DOHH2 (cell line): ENCODE results near the gene METTL25.

Experiments
- H3F3A ChIP-seq: fragments of 200-600 bp; sonication (generic), shearing (Covaris generic); 2 replicates; pipeline ENCODE4 v1.6.0; 2016; ENCODE audit warnings: antibody characterized with exemption, mild to moderate bottlenecking; ENCODE audit not compliant: control insufficient read depth, insufficient read depth
- H3K27ac ChIP-seq: fragments of 200-600 bp; sonication (generic); 2 replicates; pipeline ENCODE4 v1.5.1; 2014; ENCODE audit warnings: low read depth, mild to moderate bottlenecking, low read length, moderate library complexity
- H3K27me3 ChIP-seq: fragments of 200-600 bp; sonication (generic); 2 replicates; pipeline ENCODE4 v1.6.1; 2014; ENCODE audit warnings: mild to moderate bottlenecking, low read length, mixed read lengths; ENCODE audit not compliant: control insufficient read depth
- H3K36me3 ChIP-seq: fragments of 200-600 bp; sonication (generic); 2 replicates; pipeline ENCODE4 v1.6.1; 2014; ENCODE audit warnings: mild to moderate bottlenecking, low read length, moderate library complexity, mixed read lengths; ENCODE audit not compliant: control insufficient read depth
- H3K4me1 ChIP-seq: fragments of 200-600 bp; sonication (generic); 2 replicates; pipeline ENCODE4 v1.6.1; 2014; ENCODE audit warnings: mild to moderate bottlenecking, low read length, mixed read lengths; ENCODE audit not compliant: control insufficient read depth
- H3K4me2 ChIP-seq: fragments of 200-600 bp; sonication (generic); 2 replicates; pipeline ENCODE4 v1.6.0; 2014; ENCODE audit warnings: mild to moderate bottlenecking, low read length, moderate library complexity
- H3K4me3 ChIP-seq: fragments of 200-600 bp; sonication (generic); 2 replicates; pipeline ENCODE4 v1.5.1; 2014; ENCODE audit warnings: mild to moderate bottlenecking, low read length, mixed read lengths
- H3K79me2 ChIP-seq: fragments of 200-600 bp; sonication (generic); 2 replicates; pipeline ENCODE4 v1.6.1; 2014; ENCODE audit warnings: mild to moderate bottlenecking, low read length, mixed read lengths; ENCODE audit not compliant: control insufficient read depth
- H3K9me2 ChIP-seq: fragments of 200-600 bp; sonication (generic); replicated peaks from 2 replicates; pipeline ENCODE4 v1.6.1; 2014; ENCODE audit warnings: mild to moderate bottlenecking, low read length, mixed read lengths; ENCODE audit not compliant: control insufficient read depth
- H3K9me3 ChIP-seq: fragments of 200-600 bp; sonication (generic); 2 replicates; pipeline ENCODE4 v1.6.1; 2014; ENCODE audit warnings: antibody characterized with exemption, low read length, mixed read lengths; ENCODE audit not compliant: control insufficient read depth, insufficient read depth
- H4K20me1 ChIP-seq: fragments of 200-600 bp; sonication (generic); 2 replicates; pipeline ENCODE4 v1.6.0; 2014; ENCODE audit warnings: low read depth, mild to moderate bottlenecking, antibody characterized with exemption, low read length, moderate library complexity; ENCODE audit not compliant: control insufficient read depth, insufficient read depth
- EZH2phosphoT487 ChIP-seq: fragments of 200-600 bp; sonication (generic); IDR thresholded peaks from 2 replicates; pipeline ENCODE4 v1.6.1; 2017; ENCODE audit warnings: borderline replicate concordance, mild to moderate bottlenecking, antibody characterized with exemption, low read length, moderate library complexity, mixed read lengths
- TF ChIP-seq, protein P1 (sequence below): fragments of 200-600 bp; sonication (generic); IDR thresholded peaks from one replicate; pipeline ENCODE4 v1.5.1; 2014; ENCODE audit warnings: antibody characterized with exemption, mild to moderate bottlenecking, low read depth, low read length; ENCODE audit not compliant: poor library complexity, severe bottlenecking

The METTL25 gene

DNA sequence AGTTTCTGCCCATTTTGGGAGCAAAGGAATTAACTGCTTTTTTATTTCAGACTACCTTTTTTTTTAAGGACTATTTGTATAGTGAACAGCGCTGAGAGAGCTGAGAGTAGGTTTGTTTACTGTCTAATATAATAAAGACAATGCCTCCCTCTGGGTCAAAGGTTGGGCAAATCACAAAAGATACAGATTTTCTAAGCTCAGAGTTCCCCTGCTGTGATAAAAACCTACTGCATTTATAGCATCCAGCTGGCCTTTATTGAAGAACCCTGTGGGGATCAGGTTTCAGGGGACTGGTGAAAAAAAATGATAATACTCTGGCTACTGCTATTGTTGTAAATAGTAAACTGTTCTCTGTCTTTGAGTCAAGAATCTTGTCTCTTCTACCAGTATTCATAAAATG is 28.8 kb upstream of the METTL25 start:
- no peaks in the 10 kb centered on the region for H3K36me3 ChIP-seq
- peaks cover 13% of the 10 kb centered on the region; the same call in 1 of the 2 replicates for H3K27me3 ChIP-seq
- H3F3A ChIP-seq: no peaks in the 10 kb centered on the region
- H3K79me2 ChIP-seq: no peaks in the 10 kb centered on the region
- no peaks in the 10 kb centered on the region for H4K20me1 ChIP-seq
- H3K4me2 ChIP-seq: no peak overlapping the region
- H3K9me2 ChIP-seq: no peaks in the 10 kb centered on the region
- H3K4me3 ChIP-seq: no peak overlapping the region
- TF ChIP-seq, protein P1, sequence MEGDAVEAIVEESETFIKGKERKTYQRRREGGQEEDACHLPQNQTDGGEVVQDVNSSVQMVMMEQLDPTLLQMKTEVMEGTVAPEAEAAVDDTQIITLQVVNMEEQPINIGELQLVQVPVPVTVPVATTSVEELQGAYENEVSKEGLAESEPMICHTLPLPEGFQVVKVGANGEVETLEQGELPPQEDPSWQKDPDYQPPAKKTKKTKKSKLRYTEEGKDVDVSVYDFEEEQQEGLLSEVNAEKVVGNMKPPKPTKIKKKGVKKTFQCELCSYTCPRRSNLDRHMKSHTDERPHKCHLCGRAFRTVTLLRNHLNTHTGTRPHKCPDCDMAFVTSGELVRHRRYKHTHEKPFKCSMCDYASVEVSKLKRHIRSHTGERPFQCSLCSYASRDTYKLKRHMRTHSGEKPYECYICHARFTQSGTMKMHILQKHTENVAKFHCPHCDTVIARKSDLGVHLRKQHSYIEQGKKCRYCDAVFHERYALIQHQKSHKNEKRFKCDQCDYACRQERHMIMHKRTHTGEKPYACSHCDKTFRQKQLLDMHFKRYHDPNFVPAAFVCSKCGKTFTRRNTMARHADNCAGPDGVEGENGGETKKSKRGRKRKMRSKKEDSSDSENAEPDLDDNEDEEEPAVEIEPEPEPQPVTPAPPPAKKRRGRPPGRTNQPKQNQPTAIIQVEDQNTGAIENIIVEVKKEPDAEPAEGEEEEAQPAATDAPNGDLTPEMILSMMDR: no peak
- no peak for TF ChIP-seq EZH2phosphoT487
- no peaks in the 10 kb centered on the region for H3K4me1 ChIP-seq
- H3K9me3 ChIP-seq: no peaks in the 10 kb centered on the region
- H3K27ac ChIP-seq: no peak overlapping the region

DNA sequence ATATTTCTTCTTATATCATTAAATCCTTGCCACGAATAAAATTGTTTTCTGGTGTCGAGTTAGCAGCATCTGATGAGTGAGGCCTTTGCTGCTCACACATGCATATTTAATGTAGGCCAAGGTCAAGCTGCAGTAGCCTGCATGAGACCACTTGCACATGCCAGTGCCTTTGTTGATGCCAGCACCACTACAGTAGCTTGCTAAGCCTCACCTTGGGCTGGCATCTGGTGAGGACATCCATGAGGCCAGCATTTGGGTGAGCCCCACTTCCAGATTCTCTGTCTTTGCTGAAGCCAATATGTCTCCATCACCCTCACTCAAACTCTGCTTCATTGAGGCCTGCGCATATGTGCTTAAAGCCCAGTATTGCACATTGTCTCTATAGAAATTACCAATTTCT is 8.2 kb upstream of the METTL25 start:
- TF ChIP-seq EZH2phosphoT487: no peak
- TF ChIP-seq, protein P1: no peak
- Histone ChIP-seq H3K9me3 (no peaks in the 10 kb centered on the region), H4K20me1 (no peaks in the 10 kb centered on the region), H3K27me3 (no peaks in the 10 kb centered on the region), H3K9me2 (no peaks in the 10 kb centered on the region), H3K4me3 (no peak overlapping the region), H3K27ac (no peak overlapping the region), H3K79me2 (peaks cover 2% of the 10 kb centered on the region), H3K36me3 (peaks cover 36% of the 10 kb centered on the region), H3F3A (no peaks in the 10 kb centered on the region), H3K4me2 (no peak overlapping the region), H3K4me1 (no peaks in the 10 kb centered on the region)

DNA sequence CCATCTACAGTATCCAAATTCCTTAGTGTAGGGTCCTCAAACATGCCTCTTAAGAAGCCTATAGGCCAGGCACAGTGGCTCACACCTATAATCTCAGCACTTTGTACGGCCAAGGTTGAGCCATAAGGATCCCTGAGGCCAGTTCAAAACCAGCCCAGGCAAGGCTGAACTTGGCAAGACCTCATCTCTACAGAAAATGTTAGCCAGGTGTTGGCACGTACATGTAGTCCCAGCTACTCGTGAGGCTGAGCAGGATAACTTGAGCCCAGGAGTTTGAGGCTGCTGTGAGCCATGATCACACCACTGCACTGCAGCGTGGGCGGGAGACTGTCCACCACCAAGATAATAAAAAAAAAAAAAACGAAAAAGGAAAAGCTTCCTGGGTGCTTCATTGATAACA is 6.9 kb upstream of the METTL25 start:
- Histone ChIP-seq H3K4me1 (peaks cover 5% of the 10 kb centered on the region), H3K36me3 (peaks cover 48% of the 10 kb centered on the region), H4K20me1 (no peaks in the 10 kb centered on the region), H3K79me2 (peaks cover 14% of the 10 kb centered on the region), H3K27me3 (no peaks in the 10 kb centered on the region), H3K4me2 (no peak overlapping the region), H3K27ac (no peak overlapping the region), H3K4me3 (no peak overlapping the region), H3F3A (no peaks in the 10 kb centered on the region), H3K9me2 (no peaks in the 10 kb centered on the region), H3K9me3 (no peaks in the 10 kb centered on the region)
- TF ChIP-seq, protein P1: no peak
- no peak for TF ChIP-seq EZH2phosphoT487

DNA sequence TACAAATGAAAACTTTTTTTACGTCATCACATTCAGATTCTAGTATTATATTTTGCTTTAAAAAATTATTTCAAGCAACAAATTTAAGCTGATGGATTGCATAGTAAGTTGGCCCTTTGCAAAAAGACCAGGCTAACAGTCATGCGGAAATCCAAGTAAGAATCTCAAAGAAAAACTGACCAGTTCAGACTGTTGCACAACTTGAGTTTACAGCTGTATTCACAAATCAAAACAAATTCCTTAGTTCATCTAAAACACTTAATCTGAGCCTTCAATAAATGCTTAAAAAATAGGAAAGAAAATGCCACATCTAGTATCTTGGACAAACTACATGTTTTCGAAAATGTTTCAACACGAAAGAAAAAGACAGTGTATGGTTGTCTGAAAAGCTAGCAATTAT is 989 bp upstream of the METTL25 start:
- H3K4me2 ChIP-seq: peak overlapping the region; percentile 69
- H3K79me2 ChIP-seq: peaks cover 42% of the 10 kb centered on the region
- peaks cover 53% of the 10 kb centered on the region for H3K36me3 ChIP-seq
- H3K4me3 ChIP-seq: peak overlapping the region; percentile 96
- H3K27ac ChIP-seq: no peak overlapping the region
- no peaks in the 10 kb centered on the region; the same call in 1 of the 2 replicates for H3F3A ChIP-seq
- no peaks in the 10 kb centered on the region for H3K9me3 ChIP-seq
- no peaks in the 10 kb centered on the region for H3K27me3 ChIP-seq
- TF ChIP-seq EZH2phosphoT487: no peak
- TF ChIP-seq, protein P1: no peak
- H3K9me2 ChIP-seq: no peaks in the 10 kb centered on the region
- peaks cover 25% of the 10 kb centered on the region for H3K4me1 ChIP-seq
- no peaks in the 10 kb centered on the region for H4K20me1 ChIP-seq
